Mesenchymal stem cell (in vitro differentiated cells and primary cell): Measurements from ENCODE around the gene GSTK1.
A peak's percentile ranks its signal among the peaks of the same experiment; 100 is the strongest.

Experiments used
- DNase-seq: peaks from one replicate; pipeline ENCODE4 v3.0.0-alpha.2; 2013
- H2AFZ ChIP-seq: one replicate; pipeline ENCODE4 v1.6.1; 2013; ENCODE audit warnings: low read depth, mild to moderate bottlenecking, control low read depth, inconsistent platforms, low read length, moderate library complexity
- H2AK5ac ChIP-seq: 2 replicates; pipeline ENCODE4 v1.6.1; 2013; ENCODE audit warnings: low read length, moderate library complexity, mild to moderate bottlenecking, inconsistent platforms; ENCODE audit not compliant: severe bottlenecking
- H2BK120ac ChIP-seq: one replicate; pipeline ENCODE4 v1.6.1; 2013; ENCODE audit warnings: low read depth, mild to moderate bottlenecking, inconsistent platforms, low read length, moderate library complexity
- H2BK12ac ChIP-seq, 2 experiments: one replicate each; pipeline ENCODE4 v1.6.1; 2013; ENCODE audit warnings: inconsistent platforms in 2 of 2, low read length in 2 of 2, mild to moderate bottlenecking in 2 of 2, moderate library complexity in 2 of 2, control low read depth in 1 of 2
- H2BK15ac ChIP-seq: one replicate; pipeline ENCODE4 v1.6.1; 2013; ENCODE audit warnings: mild to moderate bottlenecking, low read depth, inconsistent platforms; ENCODE audit not compliant: poor library complexity, severe bottlenecking
- H2BK5ac ChIP-seq: 2 replicates; pipeline ENCODE4 v1.6.1; 2013; ENCODE audit warnings: low read depth, mild to moderate bottlenecking, low read length, control low read depth, inconsistent platforms; ENCODE audit not compliant: poor library complexity, severe bottlenecking
- H3K14ac ChIP-seq, 2 experiments: one replicate each; pipeline ENCODE4 v1.6.1; 2013; ENCODE audit warnings: inconsistent platforms in 2 of 2, low read length in 2 of 2, control low read depth in 1 of 2, mild to moderate bottlenecking in 1 of 2, moderate library complexity in 1 of 2
- H3K18ac ChIP-seq, 2 experiments: one replicate each; pipeline ENCODE4 v1.6.1; 2013; ENCODE audit warnings: inconsistent platforms in 2 of 2, low read length in 2 of 2, control low read depth in 1 of 2, low read depth in 1 of 2, mild to moderate bottlenecking in 1 of 2
- H3K23ac ChIP-seq, 2 experiments: one replicate each; pipeline ENCODE4 v1.6.1; 2013; ENCODE audit warnings: inconsistent platforms in 2 of 2, low read length in 2 of 2, mild to moderate bottlenecking in 2 of 2, moderate library complexity in 2 of 2, control low read depth in 1 of 2
- H3K27ac ChIP-seq: 2 replicates; pipeline ENCODE4 v1.5.1; 2013; ENCODE audit warnings: mild to moderate bottlenecking, moderate library complexity, low read length, control low read depth, inconsistent platforms; ENCODE audit not compliant: poor library complexity, severe bottlenecking
- H3K27me3 ChIP-seq, 2 experiments: 2 replicates each; pipeline versions ENCODE4 v1.6.1 to v1.7.0; 2013; ENCODE audit warnings: low read length in 2 of 2, mild to moderate bottlenecking in 2 of 2, moderate library complexity in 2 of 2, control low read depth in 1 of 2, inconsistent platforms in 1 of 2; ENCODE audit not compliant: control insufficient read depth in 1 of 2, insufficient read depth in 1 of 2
- H3K36me3 ChIP-seq, 2 experiments: 2 replicates each; pipeline versions ENCODE4 v1.6.1 to v1.7.0; 2013; ENCODE audit warnings: low read length in 2 of 2, control low read depth in 1 of 2, inconsistent platforms in 1 of 2, low read depth in 1 of 2, mild to moderate bottlenecking in 1 of 2; ENCODE audit not compliant: insufficient read depth in 2 of 2, control insufficient read depth in 1 of 2
- H3K4ac ChIP-seq, 2 experiments: one replicate each; pipeline ENCODE4 v1.6.1; 2013; ENCODE audit warnings: inconsistent platforms in 2 of 2, low read length in 2 of 2, mild to moderate bottlenecking in 2 of 2, moderate library complexity in 2 of 2, control low read depth in 1 of 2, low read depth in 1 of 2
- H3K4me1 ChIP-seq: 2 replicates; pipeline ENCODE4 v1.6.1; 2013; ENCODE audit warnings: low read depth, low read length, control low read depth; ENCODE audit not compliant: control insufficient read depth, insufficient read depth
- H3K4me2 ChIP-seq: 2 replicates; pipeline ENCODE4 v1.6.1; 2013; ENCODE audit warnings: low read length, mild to moderate bottlenecking, inconsistent platforms; ENCODE audit not compliant: poor library complexity, severe bottlenecking
- H3K4me3 ChIP-seq, 2 experiments: 2 replicates each; pipeline versions ENCODE4 v1.5.1 to v1.7.0; 2013; ENCODE audit warnings: low read length in 2 of 2, mild to moderate bottlenecking in 2 of 2, control low read depth in 1 of 2, low read depth in 1 of 2; ENCODE audit not compliant: insufficient read depth in 1 of 2
- H3K79me1 ChIP-seq: replicated peaks from 2 replicates; pipeline ENCODE4 v1.6.1; 2013; ENCODE audit warnings: mild to moderate bottlenecking, control low read depth, low read length, inconsistent platforms; ENCODE audit not compliant: poor library complexity, severe bottlenecking
- H3K9ac ChIP-seq: 2 replicates; pipeline ENCODE4 v1.7.0; 2013; ENCODE audit warnings: mild to moderate bottlenecking, low read length, moderate library complexity
- H3K9me3 ChIP-seq: 2 replicates; pipeline ENCODE4 v1.7.0; 2013; ENCODE audit warnings: mild to moderate bottlenecking, low read length; ENCODE audit not compliant: control insufficient read depth
- H4K8ac ChIP-seq: one replicate; pipeline ENCODE4 v1.6.1; 2013; ENCODE audit warnings: inconsistent platforms, mild to moderate bottlenecking, low read length, moderate library complexity
- H4K91ac ChIP-seq: one replicate; pipeline ENCODE4 v1.6.1; 2013; ENCODE audit warnings: mild to moderate bottlenecking, low read length, inconsistent platforms
- WGBS: methylation state at CpG from one replicate; pipeline ENCODE4 v1.1.7; 2013; ENCODE audit warnings: mixed read lengths; 5-methylcytosine and 5-hydroxymethylcytosine counted together

The GSTK1 gene

GRCh38 chr7:143257501-143257900 is 5.7 kb upstream of the GSTK1 start:
- Histone ChIP-seq H3K27me3 (no peaks in the 10 kb centered on the region), H2BK12ac (no peak overlapping the region), H3K9ac (no peak overlapping the region), H2AFZ (no peak overlapping the region), H3K79me1 (no peaks in the 10 kb centered on the region), H3K9me3 (no peaks in the 10 kb centered on the region), H2BK120ac (no peak overlapping the region), H3K4me3 (no peak overlapping the region), H3K18ac (no peak overlapping the region), H2BK15ac (no peak overlapping the region), H3K14ac (no peak overlapping the region), H2AK5ac (no peak overlapping the region), H3K4me1 (no peaks in the 10 kb centered on the region), H4K8ac (no peak overlapping the region), H3K23ac (no peak overlapping the region), H3K27ac (no peak overlapping the region), H2BK5ac (no peak overlapping the region), H3K36me3 (no peaks in the 10 kb centered on the region), H4K91ac (no peak overlapping the region), H3K4ac (no peak overlapping the region), H3K4me2 (no peak overlapping the region)
- 88% methylated on average over 4 of the region's 5 CpGs for WGBS
- no peak for DNase-seq

GRCh38 chr7:143258831-143259230 is 4.4 kb upstream of the GSTK1 start:
- no peak overlapping the region for H2AK5ac ChIP-seq
- no peak overlapping the region for H3K14ac ChIP-seq
- H3K4me3 ChIP-seq, result no peak overlapping the region
- no peak overlapping the region for H3K23ac ChIP-seq
- H3K27ac ChIP-seq, result no peak overlapping the region
- no peak overlapping the region for H2BK5ac ChIP-seq
- no peak overlapping the region for H3K4me2 ChIP-seq
- no peak overlapping the region for H2BK120ac ChIP-seq
- DNase-seq, result peak; percentile 25
- peaks cover under 1% of the 10 kb centered on the region for H3K4me1 ChIP-seq
- no peak overlapping the region for H2AFZ ChIP-seq
- H3K4ac ChIP-seq, result no peak overlapping the region
- H3K36me3 ChIP-seq, result no peaks in the 10 kb centered on the region
- H3K79me1 ChIP-seq, result peaks cover 5% of the 10 kb centered on the region
- H3K18ac ChIP-seq, result no peak overlapping the region
- H4K8ac ChIP-seq, result no peak overlapping the region
- H2BK15ac ChIP-seq, result no peak overlapping the region
- WGBS, result 53% methylated on average over 2 of the region's 2 CpGs
- no peak overlapping the region for H4K91ac ChIP-seq
- no peaks in the 10 kb centered on the region for H3K27me3 ChIP-seq
- H3K9me3 ChIP-seq, result no peaks in the 10 kb centered on the region
- no peak overlapping the region for H2BK12ac ChIP-seq
- H3K9ac ChIP-seq, result no peak overlapping the region

- Histone ChIP-seq H3K27ac (no peak overlapping the region), H3K4me2 (no peak overlapping the region), H3K23ac (no peak overlapping the region), H2BK120ac (no peak overlapping the region), H3K9me3 (no peaks in the 10 kb centered on the region), H2BK12ac (no peak overlapping the region), H2BK5ac (no peak overlapping the region), H3K79me1 (peaks cover 14% of the 10 kb centered on the region), H3K36me3 (peaks cover 2 to 3% of the 10 kb centered on the region in 2 experiments), H3K27me3 (no peaks in the 10 kb centered on the region), H2AFZ (no peak overlapping the region), H3K4ac (no peak overlapping the region), H2BK15ac (no peak overlapping the region), H4K8ac (no peak overlapping the region), H2AK5ac (no peak overlapping the region), H3K4me3 (no peak overlapping the region), H3K18ac (no peak overlapping the region), H3K4me1 (peaks cover 8% of the 10 kb centered on the region), H3K9ac (no peak overlapping the region), H4K91ac (no peak overlapping the region), H3K14ac (no peak overlapping the region)
- 100% methylated on average over 1 of the region's 2 CpGs for WGBS
- no peak for DNase-seq
Measured at GRCh38 chr7:143259765-143260164, 3.5 kb upstream of the GSTK1 start.

GRCh38 chr7:143261901-143262300 is 1.3 kb upstream of the GSTK1 start:
- Histone ChIP-seq H3K18ac (no peak overlapping the region), H4K91ac (no peak overlapping the region), H4K8ac (no peak overlapping the region), H2AK5ac (no peak overlapping the region), H3K14ac (no peak overlapping the region), H3K4me3 (no peak overlapping the region), H2BK15ac (no peak overlapping the region), H3K9me3 (no peaks in the 10 kb centered on the region), H3K79me1 (peaks cover 21% of the 10 kb centered on the region), H2BK12ac (peak overlapping the region in 1 of 2 experiments; percentile 38), H3K23ac (no peak overlapping the region), H3K27me3 (no peaks in the 10 kb centered on the region), H2BK120ac (no peak overlapping the region), H2AFZ (no peak overlapping the region), H3K4ac (no peak overlapping the region), H3K9ac (no peak overlapping the region), H3K36me3 (peaks cover 6 to 22% of the 10 kb centered on the region in 2 experiments), H3K4me2 (no peak overlapping the region), H2BK5ac (no peak overlapping the region), H3K27ac (no peak overlapping the region), H3K4me1 (peaks cover 12% of the 10 kb centered on the region)
- no peak for DNase-seq
- WGBS, result 71% methylated on average over 1 of the region's 1 CpG
